OCI-LY7 (cell line): ENCODE measurements around the gene MTF2. TPM values are rescaled to one million over a fixed set of nuclear protein-coding genes. Genes with fewer than 3 reads are reported as not detected.
A peak's percentile ranks its signal among the peaks of the same experiment; 100 is the strongest.

ENCODE experiments used
- BruUV-seq: library from RNA; stranded (reverse); fragments of 400-500 nt; replicated peaks from 2 replicates; lab custom pipeline; 2021; lab: Mats Ljungman, UMichigan
- CTCF ChIA-PET: fragments of 300-600 bp; sonication (Branson Sonifier 250); formaldehyde crosslinking; loops from one replicate; lab custom pipeline; 2022; ENCODE audit warnings: antibody characterized with exemption; ENCODE audit not compliant: unreplicated experiment; lab: Charles Lee
- POLR2A ChIA-PET: fragments of 300-600 bp; sonication (Branson Sonifier 250); formaldehyde crosslinking; loops from one replicate; lab custom pipeline; 2022; ENCODE audit warnings: antibody characterized with exemption; lab: Charles Lee
- DNase-seq: peaks from one replicate; pipeline ENCODE4 v3.0.0-alpha.2; 2015; ENCODE audit warnings: low spot score
- H2AFZ ChIP-seq: fragments of 200-600 bp; sonication (generic), shearing (Covaris generic); 2 replicates; pipeline ENCODE4 v1.6.1; 2014; ENCODE audit warnings: mild to moderate bottlenecking, antibody characterized with exemption, low read length, moderate library complexity
- H3K27ac ChIP-seq: fragments of 200-600 bp; sonication (generic); 2 replicates; pipeline ENCODE4 v1.5.1; 2014; ENCODE audit warnings: mixed run types, low read depth, mild to moderate bottlenecking, moderate library complexity, low read length, inconsistent platforms; ENCODE audit not compliant: poor library complexity, severe bottlenecking
- H3K36me3 ChIP-seq: fragments of 200-600 bp; sonication (generic); 2 replicates; pipeline ENCODE4 v1.6.1; 2014; ENCODE audit warnings: mild to moderate bottlenecking, antibody characterized with exemption, low read length, moderate library complexity, mixed read lengths; ENCODE audit not compliant: insufficient read depth
- H3K4me1 ChIP-seq: fragments of 200-600 bp; sonication (generic); 2 replicates; pipeline ENCODE4 v1.5.1; 2014; ENCODE audit warnings: mild to moderate bottlenecking, low read length; ENCODE audit not compliant: insufficient read depth, poor library complexity, severe bottlenecking
- H3K4me2 ChIP-seq: fragments of 200-600 bp; sonication (generic); 2 replicates; pipeline ENCODE4 v1.6.1; 2014; ENCODE audit warnings: mild to moderate bottlenecking, low read length
- H3K4me3 ChIP-seq: fragments of 200-600 bp; sonication (generic); 2 replicates; pipeline ENCODE4 v1.5.1; 2014; ENCODE audit warnings: mild to moderate bottlenecking, low read depth, low read length; ENCODE audit not compliant: poor library complexity, severe bottlenecking
- H3K79me2 ChIP-seq: fragments of 200-600 bp; sonication (generic); 2 replicates; pipeline ENCODE4 v1.6.1; 2016; ENCODE audit warnings: low read depth, mild to moderate bottlenecking, low read length, moderate library complexity, mixed read lengths; ENCODE audit not compliant: insufficient read depth
- H3K9me2 ChIP-seq: fragments of 200-600 bp; sonication (generic); 2 replicates; pipeline ENCODE4 v1.6.1; 2016; ENCODE audit warnings: mild to moderate bottlenecking, low read length, mixed read lengths; ENCODE audit not compliant: insufficient read depth
- H3K9me3 ChIP-seq: fragments of 200-600 bp; sonication (generic); 2 replicates; pipeline ENCODE4 v1.6.1; 2014; ENCODE audit warnings: mild to moderate bottlenecking, mixed run types, low read length, mixed read lengths
- H4K20me1 ChIP-seq: fragments of 200-600 bp; sonication (generic); 2 replicates; pipeline ENCODE4 v1.6.1; 2014; ENCODE audit warnings: mild to moderate bottlenecking, antibody characterized with exemption, low read length, moderate library complexity, mixed read lengths; ENCODE audit not compliant: insufficient read depth
- CTCF ChIP-seq: fragments of 200-600 bp; sonication (generic); conservative IDR thresholded peaks from 2 replicates; pipeline ENCODE4 v1.5.1; 2014; ENCODE audit warnings: mild to moderate bottlenecking, antibody characterized with exemption, low read length, moderate library complexity, mixed read lengths
- EZH2phosphoT487 ChIP-seq: fragments of 200-600 bp; sonication (generic); IDR thresholded peaks from 2 replicates; pipeline ENCODE4 v1.6.1; 2018; ENCODE audit warnings: low read depth, borderline replicate concordance, mild to moderate bottlenecking, mixed run types, antibody characterized with exemption, low read length, moderate library complexity, mixed read lengths
- intact Hi-C: fragments of 100-400 bp; cut with micrococcal nuclease; formaldehyde crosslinking; loops from one replicate; pipeline ENCODE4 v1.10.0; 2022; ENCODE audit not compliant: unreplicated experiment
- total RNA-seq, 2 experiments: library from RNA; depleted of rRNA in 1 of 2; stranded (reverse); fragments of >200 nt in 1 of 2; shearing (Covaris generic) in 1 of 2; gene quantifications; 2 replicates each; pipeline ENCODE4 v1.2.3, GENCODE V29; 2014 to 2022

MTF2 gene
- total RNA-seq, 2 experiments from 2014 or later = 48.1 to 112 TPM

GRCh38 chr1:93107395-93107794, 28.3 kb downstream of the MTF2 start:
- BruUV-seq = no TSS peak
- intact Hi-C loops = no loop called here
- peaks cover 26% of the 10 kb centered on the region for H3K4me1 ChIP-seq
- H4K20me1 ChIP-seq = peaks cover 35% of the 10 kb centered on the region
- H3K36me3 ChIP-seq = peaks cover 95% of the 10 kb centered on the region
- H2AFZ ChIP-seq = no peak overlapping the region
- H3K4me2 ChIP-seq = no peak overlapping the region
- POLR2A ChIA-PET = interaction anchor here (0.8 to 1.6 kb wide), 3 partner anchors 10 to 19 kb away, joined by 3 to 4 read pairs (median 3); no protein-coding TSS in a partner anchor
- no peak overlapping the region for H3K27ac ChIP-seq
- TF ChIP-seq EZH2phosphoT487 (no peak), CTCF (no peak)
- CTCF ChIA-PET = no interaction called here
- DNase-seq = no peak
- H3K9me2 ChIP-seq = no peaks in the 10 kb centered on the region
- peaks cover 100% of the 10 kb centered on the region for H3K79me2 ChIP-seq
- H3K4me3 ChIP-seq = no peak overlapping the region
- peaks cover 27% of the 10 kb centered on the region for H3K9me3 ChIP-seq

- intact Hi-C loops = no loop called here
- peaks cover 36% of the 10 kb centered on the region for H4K20me1 ChIP-seq
- peaks cover 27% of the 10 kb centered on the region for H3K9me3 ChIP-seq
- H3K79me2 ChIP-seq = peaks cover 100% of the 10 kb centered on the region
- POLR2A ChIA-PET = interaction anchor here (0.7 to 2.8 kb wide), 4 partner anchors 10 to 224 kb away, joined by 3 to 13 read pairs (median 7); no protein-coding TSS in a partner anchor
- no peak overlapping the region for H2AFZ ChIP-seq
- TF ChIP-seq CTCF (no peak), EZH2phosphoT487 (no peak)
- H3K27ac ChIP-seq = no peak overlapping the region
- H3K4me3 ChIP-seq = no peak overlapping the region
- peaks cover 26% of the 10 kb centered on the region for H3K4me1 ChIP-seq
- no peak for DNase-seq
- H3K4me2 ChIP-seq = no peak overlapping the region
- H3K36me3 ChIP-seq = peaks cover 98% of the 10 kb centered on the region
- CTCF ChIA-PET = no interaction called here
- BruUV-seq = no TSS peak
- H3K9me2 ChIP-seq = no peaks in the 10 kb centered on the region
These were observed 29.3 kb downstream of the MTF2 start for GRCh38 chr1:93108335-93108734.

GRCh38 chr1:93109578-93109977, 30.5 kb downstream of the MTF2 start:
- peaks cover 36% of the 10 kb centered on the region for H4K20me1 ChIP-seq
- ChIA-PET CTCF (interaction anchor here (0.6 kb wide), 2 partner anchors 30 to 470 kb away, joined by 3 read pairs; no protein-coding TSS in a partner anchor), POLR2A (interaction anchor here (0.6 to 2.8 kb wide), 9 partner anchors 10 to 228 kb away, joined by 3 to 13 read pairs (median 4); partner anchors contain the start of gene MTF2)

More at GRCh38 chr1:93109578-93109977, 30.5 kb downstream of the MTF2 start:
- no peak for DNase-seq
- Histone ChIP-seq H3K9me3 (peaks cover 23% of the 10 kb centered on the region), H3K4me2 (0 out of 2 replicates have a peak overlapping the region, but pooled peaks have one; percentile 16), H3K27ac (no peak overlapping the region), H3K79me2 (peaks cover 100% of the 10 kb centered on the region), H3K9me2 (no peaks in the 10 kb centered on the region), H3K36me3 (peaks cover 98% of the 10 kb centered on the region), H3K4me1 (peaks cover 26% of the 10 kb centered on the region), H2AFZ (no peak overlapping the region), H3K4me3 (no peak overlapping the region)
- intact Hi-C loops = no loop called here
- TF ChIP-seq CTCF (no peak), EZH2phosphoT487 (no peak)
- no TSS peak for BruUV-seq
